Keratinocyte (primary cell): ENCODE data around the gene ZNF576.

Experiments used
- CTCF ChIP-seq, 3 experiments: IDR thresholded peaks in 1 of 3; conservative IDR thresholded peaks in 1 of 3; optimal IDR thresholded peaks in 1 of 3; 2 replicates in 2 of 3; 3 replicates in 1 of 3; pipeline versions ENCODE3 to v1.5.1; 2011; ENCODE audit warnings: low read length in 3 of 3, mild to moderate bottlenecking in 3 of 3, moderate library complexity in 2 of 3, control low read depth in 1 of 3, inconsistent platforms in 1 of 3; ENCODE audit not compliant: insufficient read depth in 2 of 3; ENCODE audit errors: extremely low read depth in 1 of 3
- EZH2 ChIP-seq: IDR thresholded peaks from one replicate; pipeline ENCODE4 v1.6.1; 2012; ENCODE audit warnings: inconsistent platforms, mild to moderate bottlenecking, low read length, moderate library complexity

- no peak for TF ChIP-seq CTCF (optimal IDR thresholded peaks at IDR 0.05 in 1 of 3, IDR thresholded peaks at IDR 0.05 in 1 of 3, conservative IDR thresholded peaks at IDR 0.05 in 1 of 3; ENCODE audit: extremely low read depth in 1 of 3, insufficient read depth in 2 of 3, low read length in 3 of 3)
- no peak for TF ChIP-seq EZH2
Measured at GRCh38 chr19:43584484-43584883, 11.9 kb upstream of the ZNF576 start.
